K562 (cell line): Measurements from ENCODE around the gene PCSK6. TPM values are rescaled to one million over a fixed set of nuclear protein-coding genes. Genes with fewer than 3 reads are reported as not detected.

Experiments
- ATAC-seq: fragments of 200-7000 bp; cut with Tn5 transposase; 3 replicates; pipeline ENCODE4 v1.9.1; 2020; ENCODE audit warnings: moderate library complexity
- BruUV-seq: library from RNA; stranded (reverse); fragments of 400-500 nt; replicated peaks from 2 replicates; lab custom pipeline; 2021; lab: Mats Ljungman, UMichigan
- CTCF ChIA-PET: fragments of 300-600 bp; formaldehyde crosslinking; extraction: SDS; loops from one replicate; lab custom pipeline; 2021; ENCODE audit warnings: low intra/inter-chr PET ratio; lab: Yijun Ruan, JAX
- POLR2A ChIA-PET: fragments of 300-600, 350-650 bp; sonication (Branson Sonifier 250); formaldehyde crosslinking; extraction: SDS; loops from one replicate; lab custom pipeline; 2021; ENCODE audit warnings: antibody characterized with exemption, inconsistent platforms; lab: Yijun Ruan, JAX
- DNase-seq, 4 experiments: peaks; one replicate each; pipeline versions ENCODE4 v3.0.0 to v3.0.0-alpha.2; 2011 to 2018; ENCODE audit warnings: low spot score in 3 of 4, mixed read lengths in 3 of 4; ENCODE audit errors: extremely low read depth in 1 of 4
- FAIRE-seq: peaks from 2 replicates; lab custom pipeline; 2011; peaks lifted over from hg19 to GRCh38; lab: Jason Lieb, UNC
- H2AFZ ChIP-seq: 2 replicates; pipeline ENCODE4 v1.6.0; 2011; ENCODE audit warnings: low read depth, low read length, control low read depth, inconsistent platforms
- H3K27ac ChIP-seq: fragments of 200-600 bp; 3 replicates; pipeline ENCODE4 v1.8.0; 2011; ENCODE audit warnings: low read depth, mild to moderate bottlenecking, control low read depth, inconsistent platforms, low read length, moderate library complexity, mixed read lengths; ENCODE audit errors: extremely low read depth
- H3K27me3 ChIP-seq, 2 experiments: fragments of 300-600 bp in 1 of 2; 2 replicates in 1 of 2; 3 replicates in 1 of 2; pipeline versions ENCODE4 v1.6.0 to v1.8.0; 2011; ENCODE audit warnings: inconsistent platforms in 2 of 2, low read length in 2 of 2, mild to moderate bottlenecking in 1 of 2, mixed read lengths in 1 of 2, moderate library complexity in 1 of 2; ENCODE audit not compliant: control insufficient read depth in 2 of 2, insufficient read depth in 2 of 2
- H3K36me3 ChIP-seq: fragments of 300-600 bp; 3 replicates; pipeline ENCODE4 v1.8.0; 2011; ENCODE audit warnings: mild to moderate bottlenecking, low read length, inconsistent platforms; ENCODE audit not compliant: control insufficient read depth, insufficient read depth
- H3K4me1 ChIP-seq, 2 experiments: fragments of 200-600 bp in 1 of 2; replicated peaks in 1 of 2; 2 replicates in 1 of 2; 3 replicates in 1 of 2; pipeline versions ENCODE4 v1.5.1 to v1.8.0; 2011; ENCODE audit warnings: inconsistent platforms in 2 of 2, low read length in 2 of 2, mild to moderate bottlenecking in 1 of 2, mixed read lengths in 1 of 2, moderate library complexity in 1 of 2; ENCODE audit not compliant: control insufficient read depth in 2 of 2, insufficient read depth in 2 of 2
- H3K4me2 ChIP-seq: 2 replicates; pipeline ENCODE4 v1.6.1; 2011; ENCODE audit warnings: low read length, control low read depth, inconsistent platforms, mixed read lengths; ENCODE audit not compliant: insufficient read depth
- H3K4me3 ChIP-seq: fragments of 200-600 bp; sonication (generic), shearing (Covaris generic); 2 replicates; pipeline ENCODE4 v1.5.1; 2016; ENCODE audit warnings: control low read depth, inconsistent platforms
- H3K79me2 ChIP-seq: fragments of 200-600 bp; 3 replicates; pipeline ENCODE4 v1.8.0; 2011; ENCODE audit warnings: low read length, inconsistent platforms; ENCODE audit not compliant: control insufficient read depth, insufficient read depth
- H3K9ac ChIP-seq, 2 experiments: 2 replicates each; pipeline versions ENCODE4 v1.6.0 to v1.6.1; 2011; ENCODE audit warnings: low read depth in 2 of 2, low read length in 2 of 2, control low read depth in 1 of 2, inconsistent platforms in 1 of 2, mild to moderate bottlenecking in 1 of 2, mixed read lengths in 1 of 2; ENCODE audit not compliant: insufficient read depth in 1 of 2
- H3K9me1 ChIP-seq: one replicate; pipeline ENCODE4 v1.6.0; 2011; ENCODE audit warnings: inconsistent platforms, mild to moderate bottlenecking, low read length, moderate library complexity; ENCODE audit not compliant: control insufficient read depth, insufficient read depth
- H3K9me3 ChIP-seq: replicated peaks from 2 replicates; pipeline ENCODE4 v1.5.1; 2011; ENCODE audit warnings: low read depth, low read length, inconsistent platforms; ENCODE audit not compliant: control insufficient read depth, insufficient read depth
- H4K20me1 ChIP-seq: replicated peaks from 2 replicates; pipeline ENCODE4 v1.6.1; 2011; ENCODE audit warnings: low read length, inconsistent platforms, mixed read lengths; ENCODE audit not compliant: control insufficient read depth, insufficient read depth
- ATF7 ChIP-seq: fragments of 450-650 bp; IDR thresholded peaks from 2 replicates; pipeline ENCODE4 v1.7.1; 2014; ENCODE audit warnings: mild to moderate bottlenecking, moderate library complexity
- CTBP1 ChIP-seq: fragments of 450-650 bp; IDR thresholded peaks from 2 replicates; pipeline ENCODE4 v1.6.1; 2016; ENCODE audit warnings: borderline replicate concordance
- MCM3 ChIP-seq: fragments of 450-650 bp; IDR thresholded peaks from 2 replicates; pipeline ENCODE4 v1.6.1; 2016
- MYC ChIP-seq, 2 experiments: fragments of 250-450 bp in 1 of 2; sonication (Bioruptor Pico) in 1 of 2; IDR thresholded peaks; 2 replicates each; pipeline versions ENCODE4 v1.5.1 to v1.6.1; 2012 to 2021; ENCODE audit warnings: low read depth in 2 of 2, borderline replicate concordance in 1 of 2, improper control_type of control experiment in 1 of 2, low read length in 1 of 2, mild to moderate bottlenecking in 1 of 2, moderate library complexity in 1 of 2
- POLR2AphosphoS2 ChIP-seq: IDR thresholded peaks from 2 replicates; pipeline ENCODE4 v1.6.1; 2012; ENCODE audit warnings: low read length, improper control_type of control experiment
- SNAPC5 ChIP-seq: fragments of 250-450 bp; sonication (Bioruptor Pico); IDR thresholded peaks from 2 replicates; pipeline ENCODE4 v1.8.0; 2021; ENCODE audit warnings: moderate library complexity, mild to moderate bottlenecking, inconsistent platforms
- SRSF9 ChIP-seq: fragments of 200-400 bp; formaldehyde crosslinking; IDR thresholded peaks from 2 replicates; pipeline ENCODE4 v1.6.1; 2017; ENCODE audit warnings: low read depth, low read length, borderline replicate concordance
- THRA ChIP-seq: fragments of 450-650 bp; IDR thresholded peaks from 2 replicates; pipeline ENCODE4 v1.6.1; 2017; ENCODE audit warnings: mild to moderate bottlenecking, moderate library complexity
- YY1 ChIP-seq, 3 experiments: IDR thresholded peaks; 2 replicates each; pipeline ENCODE4 v1.6.1; 2011; ENCODE audit warnings: low read length in 2 of 3, mild to moderate bottlenecking in 2 of 3, moderate library complexity in 2 of 3, borderline replicate concordance in 1 of 3, control low read depth in 1 of 3, low read depth in 1 of 3; ENCODE audit not compliant: insufficient read depth in 3 of 3, insufficient replicate concordance in 2 of 3, control insufficient read depth in 1 of 3, insufficient read length in 1 of 3; ENCODE audit errors: extremely low read depth in 1 of 3
- ZBTB12 ChIP-seq: fragments of 250-450 bp; sonication (Bioruptor Pico); IDR thresholded peaks from 2 replicates; pipeline ENCODE4 v1.4.0; 2020
- ZZZ3 ChIP-seq: fragments of 450-650 bp; IDR thresholded peaks from 2 replicates; pipeline ENCODE4 v1.6.1; 2016; ENCODE audit warnings: antibody characterized with exemption, mild to moderate bottlenecking, moderate library complexity
- WGBS: fragments of 100-300 bp; shearing (Covaris generic); methylation state at CpG from one replicate; pipeline ENCODE4 v1.1.6; 2016; ENCODE audit warnings: low coverage, mixed read lengths; ENCODE audit not compliant: insufficient coverage; ENCODE audit errors: missing lambda C conversion rate; 5-methylcytosine and 5-hydroxymethylcytosine counted together
- in situ Hi-C: fragments of 300-500 bp; cut with MboI; formaldehyde crosslinking; loops from 4 replicates; pipeline ENCODE4 v1.15.0; 2018; ENCODE audit warnings: inconsistent platforms, mixed read lengths
- intact Hi-C: fragments of 100-400 bp; cut with micrococcal nuclease; formaldehyde crosslinking; loops from 2 replicates; pipeline ENCODE4 v1.14.2; 2022
- polyA plus RNA-seq, 8 experiments: library from polyadenylated mRNA; depleted of rRNA in 4 of 8; stranded (reverse) in 5 of 8; unstranded in 3 of 8; fragments of >200 nt; fragmentation: Nextera tagmentation in 2 of 8; fragmentation: Illumina TruSeq in 1 of 8; extraction: Ambion mirVana in 2 of 8; extraction: Trizol in 1 of 8; gene quantifications; 2 replicates each; pipeline versions ENCODE4 v1.2.1 to v1.2.3, GENCODE V29; 2011 to 2014; ENCODE audit warnings: inconsistent platforms in 1 of 8, missing spikeins in 1 of 8
- total RNA-seq, 7 experiments: library from RNA; depleted of rRNA in 6 of 7; stranded (reverse); fragments of >200 nt in 6 of 7; fragmentation: Illumina TruSeq in 2 of 7; extraction: Trizol in 2 of 7; gene quantifications; 2 replicates each; pipeline versions ENCODE4 v1.2.1 to v1.2.3, GENCODE V29; 2011 to 2021; ENCODE audit warnings: low replicate concordance in 1 of 7

PCSK6 gene
- total and polyA plus RNA-seq, 9 of the 15 experiments (the other 6 are each of a cell fraction or from before 2014, with no cell fraction given) = 2.2 to 32.6 (median 14.5) TPM

GRCh38 chr15:101538996-101539395, 49.5 kb upstream of the PCSK6 start:
- H2AFZ ChIP-seq = no peak overlapping the region
- H3K79me2 ChIP-seq = no peaks in the 10 kb centered on the region
- no peaks in the 10 kb centered on the region for H3K36me3 ChIP-seq
- peaks cover 0 to 4% of the 10 kb centered on the region in 2 experiments; a peak in 1 of 5 replicates for H3K4me1 ChIP-seq
- no peak overlapping the region for H3K4me3 ChIP-seq
- no peak overlapping the region for H3K4me2 ChIP-seq
- intact Hi-C loops = no loop called here
- no peaks in the 10 kb centered on the region for H3K9me1 ChIP-seq
- H4K20me1 ChIP-seq = no peaks in the 10 kb centered on the region; the same call in 1 of the 2 replicates
- BruUV-seq = no TSS peak
- TF ChIP-seq YY1 (IDR thresholded peaks at IDR 0.05; ENCODE audit: borderline replicate concordance in 1 of 3, control insufficient read depth in 1 of 3, extremely low read depth in 1 of 3, insufficient read depth in 3 of 3, insufficient read length in 1 of 3, insufficient replicate concordance in 2 of 3, low read depth in 1 of 3, low read length in 2 of 3) (peak in 1 of 3 experiments; percentile 51), ATF7 (no peak)
- TF ChIP-seq, all 486 proteins: peak for 1
- 0% methylated on average over 5 of the region's 5 CpGs for WGBS
- ATAC-seq = no peak
- H3K27me3 ChIP-seq = peaks cover 57 to 70% of the 10 kb centered on the region in 2 experiments
- ChIA-PET CTCF (no interaction called here), POLR2A (no interaction called here)
- H3K27ac ChIP-seq = no peak overlapping the region
- no peak overlapping the region for H3K9ac ChIP-seq
- in situ Hi-C loops = no loop called here
- no peak for DNase-seq
- H3K9me3 ChIP-seq = no peaks in the 10 kb centered on the region
- no peak for FAIRE-seq

GRCh38 chr15:101538177-101538576, 48.7 kb upstream of the PCSK6 start:
- ChIA-PET POLR2A (no interaction called here), CTCF (no interaction called here)
- DNase-seq (no peak), FAIRE-seq (no peak), ATAC-seq (no peak)
- Histone ChIP-seq H3K9ac (no peak overlapping the region), H4K20me1 (no peaks in the 10 kb centered on the region; the same call in 1 of the 2 replicates), H3K27me3 (peaks cover 56 to 68% of the 10 kb centered on the region in 2 experiments), H2AFZ (no peak overlapping the region), H3K9me3 (no peaks in the 10 kb centered on the region), H3K9me1 (no peaks in the 10 kb centered on the region), H3K4me1 (peaks cover 0 to 4% of the 10 kb centered on the region in 2 experiments; a peak in 1 of 5 replicates), H3K79me2 (no peaks in the 10 kb centered on the region), H3K27ac (no peak overlapping the region), H3K36me3 (no peaks in the 10 kb centered on the region), H3K4me2 (no peak overlapping the region), H3K4me3 (no peak overlapping the region)
- in situ Hi-C loops = no loop called here
- no TSS peak for BruUV-seq
- intact Hi-C loops = no loop called here
- TF ChIP-seq MCM3 = no peak
- TF ChIP-seq SRSF9 = no peak
- no peak for TF ChIP-seq CTBP1
- no peak for TF ChIP-seq MYC (IDR thresholded peaks at IDR 0.05; ENCODE audit: low read depth, low read length)
- no peak for TF ChIP-seq MYC (CRISPR knock-in tag; IDR thresholded peaks at IDR 0.05; ENCODE audit: borderline replicate concordance, low read depth)
- TF ChIP-seq THRA = no peak
- no peak for TF ChIP-seq SNAPC5
- no peak for TF ChIP-seq POLR2AphosphoS2
- no peak for TF ChIP-seq ZZZ3
- TF ChIP-seq ZBTB12 (CRISPR knock-in tag) = no peak
- 0% methylated on average over 3 of the region's 3 CpGs for WGBS
